AG10803 (cell line): ENCODE measurements around the gene COX19.

Source experiments
- DNase-seq: peaks from one replicate; pipeline ENCODE4 v3.0.0; 2010; ENCODE audit warnings: low read depth
- H3K4me3 ChIP-seq: 2 replicates; pipeline ENCODE4 v1.5.1; 2011; ENCODE audit warnings: mild to moderate bottlenecking, low read length, control low read depth
- TF ChIP-seq, protein P1 (sequence below): conservative IDR thresholded peaks from 2 replicates; pipeline ENCODE4 v1.5.1; 2011; ENCODE audit warnings: mild to moderate bottlenecking, low read length, control low read depth, inconsistent platforms

COX19 gene

DNA sequence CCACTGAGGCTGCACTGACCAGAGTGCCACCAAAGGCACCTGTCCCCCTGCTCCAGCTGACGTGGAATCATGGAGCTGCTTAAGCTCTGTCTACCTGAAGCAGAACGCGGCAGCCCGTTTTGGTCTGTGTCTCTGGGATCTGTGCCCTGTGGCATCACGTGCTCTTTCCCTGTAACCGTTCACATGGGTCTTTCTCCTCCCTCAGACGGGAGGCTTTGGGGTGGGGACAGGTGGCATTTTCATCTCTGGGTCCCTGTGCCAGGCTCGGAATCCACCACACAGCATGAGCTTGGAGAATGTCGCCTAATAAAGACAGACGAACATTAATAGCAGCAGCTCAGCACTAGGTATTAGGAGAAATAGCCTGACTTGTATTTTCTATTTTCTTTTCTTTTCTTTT, 19.3 kb downstream of the COX19 start:
- DNase-seq: no peak
- TF ChIP-seq, protein P1, sequence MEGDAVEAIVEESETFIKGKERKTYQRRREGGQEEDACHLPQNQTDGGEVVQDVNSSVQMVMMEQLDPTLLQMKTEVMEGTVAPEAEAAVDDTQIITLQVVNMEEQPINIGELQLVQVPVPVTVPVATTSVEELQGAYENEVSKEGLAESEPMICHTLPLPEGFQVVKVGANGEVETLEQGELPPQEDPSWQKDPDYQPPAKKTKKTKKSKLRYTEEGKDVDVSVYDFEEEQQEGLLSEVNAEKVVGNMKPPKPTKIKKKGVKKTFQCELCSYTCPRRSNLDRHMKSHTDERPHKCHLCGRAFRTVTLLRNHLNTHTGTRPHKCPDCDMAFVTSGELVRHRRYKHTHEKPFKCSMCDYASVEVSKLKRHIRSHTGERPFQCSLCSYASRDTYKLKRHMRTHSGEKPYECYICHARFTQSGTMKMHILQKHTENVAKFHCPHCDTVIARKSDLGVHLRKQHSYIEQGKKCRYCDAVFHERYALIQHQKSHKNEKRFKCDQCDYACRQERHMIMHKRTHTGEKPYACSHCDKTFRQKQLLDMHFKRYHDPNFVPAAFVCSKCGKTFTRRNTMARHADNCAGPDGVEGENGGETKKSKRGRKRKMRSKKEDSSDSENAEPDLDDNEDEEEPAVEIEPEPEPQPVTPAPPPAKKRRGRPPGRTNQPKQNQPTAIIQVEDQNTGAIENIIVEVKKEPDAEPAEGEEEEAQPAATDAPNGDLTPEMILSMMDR: no peak
- H3K4me3 ChIP-seq: no peak overlapping the region

DNA sequence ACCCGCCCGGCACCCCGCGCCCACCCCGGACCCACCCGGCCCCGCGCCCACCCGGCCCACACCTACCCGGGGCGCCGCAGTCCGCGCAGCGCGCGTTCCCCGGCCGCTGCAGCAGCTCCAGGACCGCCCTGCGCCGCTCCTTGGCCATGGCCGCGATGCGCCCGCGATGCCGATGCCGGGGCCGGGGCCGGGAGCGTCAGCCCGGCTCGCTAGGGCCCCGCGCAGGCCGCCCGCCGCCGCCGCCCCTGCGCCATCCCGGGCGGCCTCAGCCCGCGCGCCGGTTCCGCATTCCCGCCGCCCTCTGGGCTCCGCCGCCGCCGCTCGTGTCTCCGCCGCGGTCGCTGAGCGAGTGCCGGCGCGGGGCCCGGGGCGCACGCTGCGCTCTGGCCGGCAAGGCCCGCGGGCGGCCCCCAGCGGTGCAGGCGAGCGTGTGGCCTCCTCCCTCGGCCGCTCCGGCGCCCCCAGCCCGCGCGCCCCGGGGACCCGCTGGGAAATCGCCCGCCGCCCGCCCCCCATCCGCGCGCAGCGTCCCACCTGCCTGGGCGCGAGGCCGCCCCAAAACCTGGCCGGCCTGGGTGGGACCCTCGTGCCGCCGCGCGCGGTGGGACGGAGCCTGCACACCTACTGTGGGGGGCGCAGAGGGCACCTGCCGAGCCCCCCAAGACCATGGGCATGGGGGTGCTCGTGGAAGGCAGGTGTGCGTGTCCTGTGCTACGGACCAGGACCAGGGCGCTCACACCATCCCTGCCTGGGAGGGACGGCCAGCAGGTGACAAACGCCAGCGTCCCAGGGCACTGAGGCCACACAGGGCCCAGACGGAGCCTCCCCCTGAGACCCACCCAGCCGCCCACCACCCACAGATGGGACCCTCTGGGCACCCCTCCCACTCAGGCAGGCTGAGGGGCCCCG, 20.8 kb downstream of the COX19 start, which contains the start of gene ADAP1:
Gene ADAP1, minus strand, starts transcription at position 351 of the 909 bp plus-strand sequence. Its CDS starts 203 bp downstream, at position 148.
- DNase-seq: peak; percentile 43
- TF ChIP-seq, protein P1: no peak
- peak within 1 kb of the TSS; percentile 54 for H3K4me3 ChIP-seq

DNA sequence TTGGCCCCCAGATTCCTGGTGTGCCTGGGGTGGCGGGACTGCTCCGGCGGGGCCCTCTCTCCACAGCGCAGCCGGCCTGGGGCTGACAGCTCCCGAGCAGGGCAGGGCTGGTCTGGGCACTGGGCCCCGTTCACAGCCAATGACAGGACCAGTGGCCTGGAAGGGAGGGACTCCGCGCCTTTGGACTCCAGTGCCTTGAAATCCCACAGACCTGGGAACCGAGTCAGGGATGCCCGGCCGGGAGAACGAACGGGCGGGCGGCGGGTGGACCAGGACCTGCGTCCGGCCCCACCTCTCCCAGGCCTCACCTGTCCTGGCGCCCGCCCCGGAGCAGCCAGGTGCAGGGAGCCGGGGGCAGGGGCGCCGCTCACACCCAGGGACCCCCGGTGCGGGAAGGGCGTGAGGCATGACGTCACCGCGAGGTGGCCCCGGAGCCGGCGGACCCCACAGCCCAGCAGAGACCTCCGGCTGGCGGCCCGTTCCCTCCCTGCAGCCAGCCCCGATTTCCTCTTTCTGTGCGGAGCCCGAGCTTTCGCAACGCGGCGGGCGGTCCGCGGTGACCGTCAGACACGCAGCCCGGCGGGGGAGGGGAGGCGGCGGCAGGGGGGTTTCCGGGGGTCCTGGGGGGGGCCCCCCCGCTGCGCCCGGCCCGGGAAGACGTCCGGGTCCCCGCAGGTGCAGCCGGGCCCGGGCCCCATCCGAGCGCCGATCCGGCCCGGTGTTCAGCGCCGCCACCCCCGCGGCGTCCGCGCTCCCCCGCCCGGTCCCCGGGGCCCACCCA, 21.6 kb downstream of the COX19 start:
- H3K4me3 ChIP-seq: peak overlapping the region; percentile 54
- peak; percentile 58 for DNase-seq
- TF ChIP-seq, protein P1: no peak

DNA sequence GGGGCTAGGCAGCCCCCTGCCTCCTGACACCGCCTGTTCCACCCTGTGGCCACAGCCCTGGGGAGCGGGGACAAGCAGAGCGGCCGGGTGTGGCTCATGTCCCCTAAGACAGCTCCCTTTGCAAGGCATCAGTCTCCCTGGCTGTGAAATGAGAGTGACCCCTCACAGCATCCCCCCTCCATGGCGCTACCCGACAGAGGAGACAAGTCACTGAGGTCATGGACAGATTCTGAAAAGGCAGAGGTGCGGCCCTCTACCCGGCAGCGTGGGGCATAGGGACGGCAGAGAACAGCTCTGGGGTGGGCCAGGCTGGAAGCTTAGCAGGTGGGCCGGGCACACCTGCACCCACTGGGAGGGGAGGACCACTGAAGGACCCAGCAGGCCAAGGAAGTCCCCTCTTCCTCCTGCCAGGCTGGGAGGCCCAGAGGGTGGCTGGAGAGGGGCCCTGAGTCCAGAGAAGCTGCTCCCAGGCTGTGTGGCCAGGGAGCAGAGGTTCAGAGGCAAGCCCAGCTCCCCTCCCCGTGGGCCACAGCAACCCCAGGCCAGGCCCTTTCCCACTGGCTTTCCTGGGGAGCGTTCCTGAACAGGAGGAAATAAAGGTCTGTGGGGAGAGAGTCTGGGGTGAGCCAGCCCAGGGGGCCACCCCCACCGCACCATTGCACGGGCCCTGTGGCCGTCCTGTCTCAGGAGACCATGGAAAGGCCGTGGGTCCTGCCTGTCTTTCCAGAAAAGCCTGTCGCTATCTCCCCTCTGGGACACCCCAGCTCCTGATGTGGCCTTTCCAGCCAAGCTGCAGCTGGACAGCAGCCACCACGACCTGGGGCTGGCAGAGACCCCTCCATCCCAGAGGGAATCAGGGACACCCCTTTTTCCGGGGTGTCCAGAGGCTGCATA, 22.6 kb downstream of the COX19 start:
- TF ChIP-seq, protein P1: no peak
- H3K4me3 ChIP-seq: peak overlapping the region; percentile 5; the same call in 1 of the 2 replicates
- DNase-seq: no peak

DNA sequence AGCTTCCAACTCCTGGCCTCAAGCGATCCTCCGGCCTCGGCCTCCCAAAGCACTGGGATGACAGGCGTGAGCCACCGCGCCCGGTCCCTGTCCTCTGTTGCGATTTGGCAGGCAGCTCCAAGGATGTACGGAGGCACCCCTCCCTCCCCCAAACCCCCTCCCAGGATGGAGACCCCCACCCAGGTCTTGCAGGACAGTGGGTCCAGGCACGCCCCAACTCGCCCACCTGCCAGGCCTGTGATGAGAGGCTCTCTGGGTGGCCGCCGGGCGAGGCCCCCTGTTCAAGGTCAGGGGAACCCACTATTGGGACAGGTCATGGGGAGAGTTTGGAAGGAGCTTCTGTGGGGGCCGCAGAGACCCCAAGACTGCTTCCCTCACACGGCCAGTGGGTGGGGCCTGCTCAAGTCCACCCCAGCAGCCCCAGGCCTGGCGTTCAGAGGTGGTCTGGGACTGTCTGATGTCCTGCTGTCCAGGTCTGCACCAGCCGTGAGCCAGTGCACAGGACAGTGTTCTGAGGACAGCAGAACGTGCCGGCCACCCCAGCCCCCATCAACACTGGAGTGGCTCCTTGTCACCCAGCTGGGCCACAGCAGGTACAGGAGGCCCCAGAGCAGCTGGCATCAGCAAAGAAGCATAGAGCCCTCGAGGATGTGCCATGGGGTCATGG, 23.3 kb downstream of the COX19 start:
- H3K4me3 ChIP-seq: no peak overlapping the region
- TF ChIP-seq, protein P1: no peak
- no peak for DNase-seq
